GM19023 (cell line): ENCODE measurements around the gene U2AF2.

ENCODE experiments used
- ATAC-seq: cut with Tn5 transposase; IDR thresholded peaks from one replicate; pipeline ENCODE4 v1.9.1; 2021; ENCODE audit warnings: mild to moderate bottlenecking, moderate library complexity; ENCODE audit not compliant: unreplicated experiment

U2AF2 gene

GRCh38 chr19:55621205-55621672 lies 33.6 kb upstream of the U2AF2 start:
- ATAC-seq, result no peak

- no peak for ATAC-seq
Measured at GRCh38 chr19:55621673-55622231, 33.1 kb upstream of the U2AF2 start.

GRCh38 chr19:55622242-55622969 lies 32.4 kb upstream of the U2AF2 start:
- no peak for ATAC-seq

DNA sequence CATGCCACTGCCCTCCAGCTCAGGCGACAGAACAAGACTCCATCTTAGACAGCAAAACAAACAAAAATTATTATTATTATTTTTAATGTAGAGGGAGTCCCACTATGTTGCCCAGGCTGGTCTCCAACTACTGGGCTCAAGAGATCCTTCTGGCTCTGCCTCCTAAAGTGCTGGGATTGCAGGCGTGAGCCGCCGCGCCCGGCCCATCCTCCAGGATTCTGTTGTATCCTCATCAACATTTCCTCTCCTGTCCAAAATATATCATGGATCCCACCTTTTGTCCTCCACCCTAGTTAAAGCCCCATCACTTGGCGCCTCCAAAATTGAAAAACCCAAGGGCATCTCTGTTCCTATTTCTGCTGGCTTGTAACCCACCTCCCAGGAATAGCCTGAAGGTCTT lies 31.7 kb upstream of the U2AF2 start:
- ATAC-seq, result no peak

- ATAC-seq, result no peak
Measured at GRCh38 chr19:55623561-55623960, 31.3 kb upstream of the U2AF2 start.

DNA sequence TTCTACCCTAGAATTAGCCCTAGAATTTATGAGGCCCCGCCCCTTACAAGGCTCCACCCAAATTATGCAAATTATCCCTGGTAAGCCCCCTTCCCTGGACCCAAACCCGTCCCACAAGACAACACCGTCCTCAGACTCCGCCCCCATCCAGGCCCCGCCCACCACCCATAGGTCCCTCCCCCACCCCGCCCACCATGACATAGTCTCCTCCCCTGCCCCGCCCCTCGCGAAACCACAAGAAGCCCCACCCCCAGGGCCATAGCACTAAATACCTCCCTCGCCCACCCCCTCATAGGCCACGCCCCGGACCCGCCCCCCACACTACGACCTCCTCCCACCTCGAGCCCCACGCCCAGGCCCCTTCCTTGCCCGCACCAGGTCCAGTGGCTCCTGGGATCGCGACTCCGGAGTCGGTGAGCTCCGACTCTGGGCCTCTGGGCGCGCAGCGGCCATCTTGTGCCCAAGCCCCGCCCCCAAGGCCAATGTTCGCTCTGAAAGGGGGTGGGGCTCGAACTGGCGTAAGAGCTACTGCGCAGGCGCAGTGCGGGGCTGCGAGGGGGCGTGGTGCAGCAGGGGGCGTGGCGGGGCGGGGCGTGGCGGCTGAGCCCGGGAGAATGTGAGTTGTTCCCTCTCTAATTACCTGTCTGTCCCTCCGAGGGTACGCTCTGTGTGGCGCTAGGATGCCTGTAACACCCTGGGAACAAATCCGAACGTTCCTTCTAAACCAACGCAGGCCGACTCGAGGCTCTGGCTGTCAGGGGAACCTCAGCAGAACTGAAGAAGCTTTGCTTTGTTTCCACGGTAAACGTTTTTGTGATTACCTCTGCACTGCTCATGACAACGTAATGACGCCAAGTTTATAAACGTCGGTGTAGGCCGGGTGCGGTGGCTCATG lies 30.5 kb upstream of the U2AF2 start, which contains the start of gene ZNF784:
Gene ZNF784 (minus strand): TSS at position 458 of the 895 bp plus-strand sequence. CDS start 5 bp downstream, at position 453.
- peak; percentile 70 for ATAC-seq

GRCh38 chr19:55625004-55625326 lies 29.9 kb upstream of the U2AF2 start:
- ATAC-seq, result no peak

DNA sequence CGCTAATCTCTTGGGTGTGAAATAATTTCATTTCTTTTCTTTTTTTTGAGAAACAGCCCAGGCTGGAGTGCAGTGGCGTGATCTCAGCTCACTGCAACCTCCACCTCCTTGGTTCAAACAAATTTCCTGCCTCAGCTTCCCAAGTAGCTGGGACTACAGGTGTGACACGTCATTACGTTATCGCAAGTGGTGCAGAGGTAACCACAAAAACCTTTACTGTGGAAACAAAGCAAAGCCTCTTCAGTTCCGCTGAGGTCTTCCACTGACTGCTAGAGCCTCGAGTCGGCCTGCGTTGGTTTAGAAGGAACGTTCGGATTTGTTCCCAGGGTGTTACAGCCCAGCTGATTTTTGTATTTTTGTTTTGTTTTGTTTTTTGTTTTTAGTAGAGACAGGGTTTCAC lies 28.5 kb upstream of the U2AF2 start:
- ATAC-seq, result no peak

DNA sequence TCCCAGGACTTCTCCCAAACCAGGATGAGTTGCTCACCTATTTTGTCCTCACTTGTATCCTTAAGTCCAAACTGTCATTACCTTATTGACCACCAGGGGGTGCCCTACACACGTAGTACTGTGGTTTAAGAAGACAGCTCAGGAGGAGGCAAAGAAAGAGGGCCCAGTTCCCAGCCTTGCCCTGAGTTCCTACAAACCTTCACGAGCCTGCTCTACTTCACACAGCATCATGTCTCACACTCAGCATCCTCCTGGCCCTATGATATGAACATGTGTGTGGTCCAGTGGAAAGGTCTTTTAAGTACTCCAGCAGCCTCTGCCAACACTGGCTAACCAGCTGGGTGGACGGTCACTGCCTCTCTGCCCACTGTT lies 22.4 kb upstream of the U2AF2 start:
- no peak for ATAC-seq

GRCh38 chr19:55633861-55634260 lies 21.0 kb upstream of the U2AF2 start:
- ATAC-seq, result no peak

DNA sequence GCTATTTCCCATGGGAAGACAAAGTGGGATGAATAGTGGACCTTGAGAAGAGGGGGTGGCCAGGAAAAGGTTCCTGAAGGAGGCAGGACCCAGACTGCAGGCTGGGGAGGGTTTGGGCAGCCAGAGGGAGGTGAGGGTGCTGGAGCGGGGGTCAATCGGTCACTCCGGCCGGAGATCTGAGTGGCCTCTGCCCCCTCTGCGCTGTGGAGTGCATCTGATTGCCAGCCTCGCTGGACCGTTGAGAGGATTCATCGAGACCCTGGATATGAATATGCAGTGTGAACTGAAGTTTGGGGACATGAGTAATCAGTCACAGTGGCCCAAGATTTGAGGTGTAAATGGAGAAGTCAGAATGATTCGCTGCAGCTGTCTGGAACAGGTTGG lies 19.5 kb upstream of the U2AF2 start:
- no peak for ATAC-seq

- no peak for ATAC-seq
Measured at GRCh38 chr19:55635856-55636440, 18.9 kb upstream of the U2AF2 start.

- ATAC-seq, result no peak
Measured at GRCh38 chr19:55636723-55637122, 18.1 kb upstream of the U2AF2 start.

DNA sequence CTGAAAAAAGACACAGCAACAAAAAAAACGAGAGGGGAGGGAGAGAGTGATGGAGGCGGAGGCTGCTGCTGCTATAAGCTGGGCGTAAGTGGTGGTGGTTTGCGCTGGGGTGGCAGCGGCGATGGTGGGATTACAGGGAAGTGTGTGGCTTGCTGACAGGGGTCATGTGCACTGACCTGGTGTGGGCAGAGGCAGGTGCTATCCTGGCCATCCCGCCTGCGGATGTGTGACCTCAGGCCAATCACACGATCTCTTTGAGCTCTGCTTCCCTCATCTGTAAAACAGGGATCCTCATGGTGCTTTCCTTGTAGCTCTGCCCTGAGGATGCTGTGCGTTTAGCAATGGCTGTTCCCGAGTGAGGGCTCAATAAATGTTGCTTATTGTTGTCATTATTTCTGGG lies 17.3 kb upstream of the U2AF2 start:
- no peak for ATAC-seq

GRCh38 chr19:55638864-55639359 lies 15.9 kb upstream of the U2AF2 start:
- ATAC-seq, result no peak

DNA sequence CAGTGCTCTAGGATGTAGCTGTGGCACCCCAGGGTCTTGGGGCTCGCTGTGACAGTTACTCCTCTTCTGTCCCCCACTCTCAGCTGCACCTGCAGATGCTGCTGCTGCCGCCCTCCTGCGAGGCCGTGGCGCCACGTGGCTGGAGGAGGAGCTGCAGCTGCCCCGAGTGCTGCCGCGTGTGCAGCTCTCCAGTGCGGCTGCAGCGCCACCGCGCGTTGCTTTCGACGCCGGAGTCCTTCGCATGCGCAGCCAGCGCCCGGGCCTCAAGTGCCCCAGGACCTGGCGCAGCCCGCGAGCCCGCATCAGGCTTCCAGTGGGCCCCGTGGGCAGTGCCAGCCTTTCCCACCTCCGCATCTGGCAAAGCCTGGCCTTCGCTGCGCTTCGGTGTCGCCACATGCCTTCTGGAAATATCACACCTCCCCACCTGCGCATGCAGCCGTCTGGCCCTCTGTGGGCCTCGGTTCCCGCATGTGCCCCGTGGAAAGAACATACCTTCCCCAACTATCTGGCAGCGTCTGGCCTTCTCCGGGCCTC lies 14.7 kb upstream of the U2AF2 start:
- no peak for ATAC-seq

DNA sequence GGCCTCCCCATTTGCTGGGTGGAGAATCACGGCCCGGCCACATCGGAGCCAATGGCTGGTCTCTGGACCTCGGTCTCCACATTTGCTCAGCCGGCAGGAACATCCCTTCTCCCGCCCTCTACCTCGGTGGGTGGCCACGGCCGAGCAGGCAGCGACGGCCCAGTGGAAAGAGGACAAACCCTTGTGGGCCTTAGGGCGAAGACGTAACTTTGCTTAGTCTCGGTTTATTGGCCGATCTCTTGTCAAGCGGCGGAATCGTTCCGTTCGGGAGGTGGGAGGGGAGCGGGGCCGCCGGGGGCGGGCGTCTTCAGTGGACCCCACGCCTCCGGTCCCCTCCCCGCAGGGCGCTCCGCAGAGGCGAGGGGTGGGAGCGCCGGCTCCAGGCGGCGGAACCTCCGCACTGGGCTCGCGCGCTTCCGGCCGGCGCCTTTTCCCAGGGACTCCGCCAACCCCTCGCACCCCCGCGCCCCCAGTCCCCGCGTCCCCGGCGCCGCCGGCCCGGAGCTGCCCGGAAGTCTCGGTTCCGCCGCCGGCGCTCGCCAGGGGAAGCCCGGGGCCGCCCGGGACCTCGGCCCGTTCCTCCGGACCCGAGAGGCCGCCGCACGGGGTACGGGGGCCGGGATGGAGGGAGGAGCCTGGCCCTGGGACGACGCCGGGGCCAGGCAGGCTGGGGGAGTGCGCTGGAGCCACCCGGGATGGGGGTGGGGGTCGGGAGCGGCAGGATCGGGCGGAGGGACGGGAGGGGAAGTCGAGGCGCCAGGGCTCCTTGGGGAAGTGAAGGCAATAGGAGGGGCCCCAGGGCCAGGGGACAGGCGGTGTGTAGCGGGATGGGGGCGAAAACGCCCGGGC lies 14.0 kb upstream of the U2AF2 start, which contains the start of gene ZNF580:
Gene ZNF580 (plus strand): TSS at position 426 of the 849 bp plus-strand sequence. CDS start 1,507 bp downstream, outside the sequence.
- no peak for ATAC-seq

DNA sequence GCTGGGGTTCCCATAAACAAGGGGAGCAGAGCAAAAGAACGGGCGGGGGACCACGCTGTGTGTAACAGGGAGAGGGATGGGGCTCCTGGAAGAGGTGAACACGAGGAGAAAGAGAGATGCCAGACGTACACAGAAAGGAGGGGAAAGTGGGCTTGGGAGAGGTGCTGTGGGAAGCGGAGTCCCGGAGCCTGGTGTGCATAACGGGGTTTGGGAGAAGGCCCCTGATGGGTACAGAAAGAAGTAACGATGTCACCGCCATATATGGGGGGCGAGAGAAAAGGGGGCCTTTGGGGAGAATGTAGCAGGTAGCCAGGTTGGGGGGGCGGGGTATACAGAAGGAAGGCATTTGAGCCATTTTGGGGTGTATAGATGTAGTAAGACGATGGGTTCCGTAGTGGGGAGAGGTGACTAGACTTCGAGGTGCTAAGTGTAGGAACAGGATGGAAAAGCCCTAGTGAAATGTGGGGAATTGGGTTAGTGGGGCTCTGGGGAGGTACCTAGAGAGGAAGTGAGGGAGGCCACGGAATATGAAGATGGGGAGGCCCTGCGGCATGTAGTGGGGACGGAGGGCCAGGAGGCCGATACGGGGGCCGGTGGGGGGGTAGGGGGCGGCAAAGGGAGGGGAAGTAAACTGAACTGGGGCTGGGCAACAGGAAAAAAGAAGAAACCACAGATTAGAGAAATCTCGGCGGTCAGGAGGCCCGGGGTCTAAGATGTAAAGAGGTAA lies 13.2 kb upstream of the U2AF2 start:
- no peak for ATAC-seq
